GM12878 (cell line): Measurements from ENCODE around the gene UGT1A6. TPM values are rescaled to one million over a fixed set of nuclear protein-coding genes. Genes with fewer than 3 reads are reported as not detected.

ENCODE experiments used
- ATAC-seq: fragments of 200-7000 bp; cut with Tn5 transposase; 3 replicates; pipeline ENCODE4 v1.9.1; 2020; ENCODE audit warnings: mild to moderate bottlenecking, moderate library complexity
- BruUV-seq: library from RNA; stranded (reverse); fragments of 400-500 nt; replicated peaks from 2 replicates; lab custom pipeline; 2021; lab: Mats Ljungman, UMichigan
- CTCF ChIA-PET: fragments of 300-600 bp; sonication (Branson Sonifier 250); formaldehyde crosslinking; extraction: SDS; loops from one replicate; lab custom pipeline; 2021; ENCODE audit warnings: inconsistent platforms; lab: Yijun Ruan, JAX
- POLR2A ChIA-PET: fragments of 350-600 bp; formaldehyde crosslinking; extraction: SDS; loops from one replicate; lab custom pipeline; 2021; ENCODE audit warnings: inconsistent platforms; lab: Charles Lee
- RAD21 ChIA-PET: fragments of 300-600 bp; sonication (Branson Sonifier 250); formaldehyde crosslinking; loops from one replicate; lab custom pipeline; 2023; ENCODE audit warnings: antibody characterized with exemption; ENCODE audit not compliant: unreplicated experiment; lab: Charles Lee
- SMC1A ChIA-PET: fragments of 300-600 bp; sonication (Branson Sonifier 250); formaldehyde crosslinking; loops from one replicate; lab custom pipeline; 2023; ENCODE audit not compliant: unreplicated experiment, uncharacterized antibody; lab: Charles Lee
- DNase-seq: peaks from one replicate; pipeline ENCODE4 v3.0.0-alpha.2; 2011; ENCODE audit warnings: low read depth, low spot score
- FAIRE-seq: peaks from 3 replicates; lab custom pipeline; 2011; peaks lifted over from hg19 to GRCh38; lab: Jason Lieb, UNC
- H2AFZ ChIP-seq: 2 replicates; pipeline ENCODE4 v1.6.0; 2011; ENCODE audit warnings: low read depth, low read length, control low read depth; ENCODE audit not compliant: control insufficient read depth
- H3K27ac ChIP-seq: 2 replicates; pipeline ENCODE4 v1.5.1; 2011; ENCODE audit warnings: control low read depth; ENCODE audit not compliant: control insufficient read depth, insufficient read depth
- H3K27me3 ChIP-seq, 2 experiments: replicated peaks in 1 of 2; 2 replicates each; pipeline versions ENCODE4 v1.6.0 to v1.6.1; 2011; ENCODE audit warnings: low read length in 1 of 2; ENCODE audit not compliant: control insufficient read depth in 2 of 2, insufficient read depth in 2 of 2
- H3K36me3 ChIP-seq, 2 experiments: 2 replicates each; pipeline ENCODE4 v1.5.1; 2011; ENCODE audit warnings: low read length in 1 of 2; ENCODE audit not compliant: control insufficient read depth in 2 of 2, insufficient read depth in 2 of 2
- H3K4me1 ChIP-seq: 2 replicates; pipeline ENCODE4 v1.6.1; 2011; ENCODE audit warnings: mild to moderate bottlenecking, low read length, moderate library complexity, mixed read lengths; ENCODE audit not compliant: control insufficient read depth, insufficient read depth
- H3K4me2 ChIP-seq: 2 replicates; pipeline ENCODE4 v1.6.0; 2011; ENCODE audit warnings: control low read depth; ENCODE audit not compliant: control insufficient read depth, insufficient read depth
- H3K4me3 ChIP-seq: fragments of 200-600 bp; sonication (generic); 2 replicates; pipeline ENCODE4 v1.5.1; 2016
- H3K79me2 ChIP-seq: 2 replicates; pipeline ENCODE4 v1.6.0; 2011; ENCODE audit warnings: low read length; ENCODE audit not compliant: control insufficient read depth, insufficient read depth
- H3K9ac ChIP-seq: 2 replicates; pipeline ENCODE4 v1.8.0; 2011; ENCODE audit warnings: low read length, control low read depth, mixed read lengths; ENCODE audit not compliant: control insufficient read depth, insufficient read depth
- H3K9me3 ChIP-seq: replicated peaks from 3 replicates; pipeline ENCODE4 v1.5.1; 2011; ENCODE audit warnings: mild to moderate bottlenecking, low read length; ENCODE audit not compliant: control insufficient read depth, insufficient read depth
- H4K20me1 ChIP-seq: 2 replicates; pipeline ENCODE4 v1.6.0; 2011; ENCODE audit not compliant: control insufficient read depth, insufficient read depth
- CBFB ChIP-seq: IDR thresholded peaks from 2 replicates; pipeline ENCODE4 v1.6.1; 2016; ENCODE audit warnings: antibody characterized with exemption, low read depth
- EP300 ChIP-seq, 2 experiments: fragments of 150-350 bp in 1 of 2; IDR thresholded peaks; 2 replicates each; pipeline ENCODE4 v1.6.1; 2011 to 2012; ENCODE audit warnings: low read depth in 2 of 2, low read length in 2 of 2, borderline replicate concordance in 1 of 2, improper control_type of control experiment in 1 of 2, inconsistent platforms in 1 of 2; ENCODE audit not compliant: control insufficient read depth in 1 of 2
- HCFC1 ChIP-seq: fragments of 150-350 bp; IDR thresholded peaks from 2 replicates; pipeline ENCODE4 v1.6.1; 2014; ENCODE audit warnings: low read length
- MYC ChIP-seq: IDR thresholded peaks from 2 replicates; pipeline ENCODE4 v1.6.1; 2011; ENCODE audit warnings: mild to moderate bottlenecking, low read length, moderate library complexity, inconsistent platforms; ENCODE audit not compliant: insufficient read depth, insufficient replicate concordance, insufficient read length, severe bottlenecking
- REST ChIP-seq: IDR thresholded peaks from 2 replicates; pipeline ENCODE4 v1.6.1; 2012; ENCODE audit warnings: mild to moderate bottlenecking, low read depth, low read length
- SIN3A ChIP-seq: IDR thresholded peaks from 2 replicates; pipeline ENCODE4 v1.6.1; 2012; ENCODE audit warnings: low read depth, low read length, improper control_type of control experiment
- TCF3 ChIP-seq: IDR thresholded peaks from 2 replicates; pipeline ENCODE4 v1.6.1; 2012; ENCODE audit warnings: low read depth, mild to moderate bottlenecking, low read length, borderline replicate concordance; ENCODE audit not compliant: insufficient read depth
- YBX1 ChIP-seq: fragments of 450-650 bp; IDR thresholded peaks from 2 replicates; pipeline ENCODE4 v1.6.1; 2016; ENCODE audit warnings: antibody characterized with exemption
- WGBS: methylation state at CpG from one replicate; pipeline ENCODE4 v1.1.6; 2016; ENCODE audit warnings: low lambda C conversion rate; ENCODE audit not compliant: insufficient replicate concordance, insufficient coverage; ENCODE audit errors: missing lambda C conversion rate; 5-methylcytosine and 5-hydroxymethylcytosine counted together
- in situ Hi-C: fragments of 300-500 bp; cut with MboI; formaldehyde crosslinking; loops from 9 replicates; pipeline ENCODE4 v1.14.3; 2018; ENCODE audit warnings: mixed read lengths
- intact Hi-C: fragments of 100-400 bp; cut with micrococcal nuclease; formaldehyde crosslinking; loops from one replicate; pipeline ENCODE4 v1.14.2; 2022; ENCODE audit not compliant: unreplicated experiment
- polyA plus RNA-seq, 11 experiments: library from polyadenylated mRNA; depleted of rRNA in 4 of 11; unstranded in 6 of 11; stranded (reverse) in 5 of 11; fragments of >200 nt; fragmentation: Nextera tagmentation in 4 of 11; fragmentation: Illumina TruSeq in 1 of 11; extraction: Ambion mirVana in 4 of 11; extraction: Trizol in 1 of 11; gene quantifications; 1 replicate in 1 of 11; 2 replicates in 10 of 11; pipeline versions ENCODE4 v1.2.1 to v1.2.3, GENCODE V29; 2011 to 2016; ENCODE audit warnings: inconsistent platforms in 2 of 11, missing spikeins in 2 of 11, low read depth in 1 of 11
- total RNA-seq, 4 experiments: library from RNA; depleted of rRNA in 3 of 4; stranded (reverse); fragments of >200 nt in 3 of 4; fragmentation: Illumina TruSeq in 1 of 4; extraction: Trizol in 1 of 4; gene quantifications; 2 replicates each; pipeline versions ENCODE4 v1.2.1 to v1.2.3, GENCODE V29; 2013 to 2021

Gene UGT1A6
- total and polyA plus RNA-seq, 10 of the 15 experiments (the other 5 are each of a cell fraction or from before 2014, with no cell fraction given) = not detected

- TF ChIP-seq HCFC1 (no peak), CBFB (no peak), YBX1 (no peak), SIN3A (no peak), EP300 (IDR thresholded peaks at IDR 0.05; ENCODE audit: borderline replicate concordance in 1 of 2, control insufficient read depth in 1 of 2, low read depth in 2 of 2, low read length in 2 of 2) (no peak), TCF3 (no peak), REST (no peak), MYC (no peak)
- WGBS = 0% methylated on average over 1 of the region's 1 CpG
- RAD21 ChIA-PET = interaction anchor here (0.9 to 1.3 kb wide), 2 partner anchors 264 to 794 kb away, joined by 3 to 4 read pairs; no protein-coding TSS in a partner anchor
- no peaks in the 10 kb centered on the region for H3K4me1 ChIP-seq
- peaks cover 0 to 4% of the 10 kb centered on the region in 2 experiments; a peak in 1 of 4 replicates for H3K27me3 ChIP-seq
- POLR2A ChIA-PET = no interaction called here
- no peak overlapping the region for H3K27ac ChIP-seq
- DNase-seq (no peak), ATAC-seq (no peak), FAIRE-seq (no peak)
- no peak overlapping the region for H3K4me2 ChIP-seq
- no peak overlapping the region for H2AFZ ChIP-seq
- in situ Hi-C loops (no loop called here), intact Hi-C loops (no loop called here)
- CTCF ChIA-PET = interaction anchor here (1.1 to 1.3 kb wide), 2 partner anchors 10 to 301 kb away, joined by 3 read pairs; no protein-coding TSS in a partner anchor
- BruUV-seq = no TSS peak
- no peaks in the 10 kb centered on the region; the same call in 1 of the 3 replicates for H3K9me3 ChIP-seq
- SMC1A ChIA-PET = interaction anchor here (1.2 kb wide), 1 partner anchor 19 kb away, joined by 3 read pairs; no protein-coding TSS in a partner anchor
- H3K36me3 ChIP-seq = no peaks in the 10 kb centered on the region
- H3K79me2 ChIP-seq = no peaks in the 10 kb centered on the region
- no peak overlapping the region for H3K4me3 ChIP-seq
- H3K9ac ChIP-seq = no peak overlapping the region
- no peaks in the 10 kb centered on the region for H4K20me1 ChIP-seq
These were observed 14.0 kb downstream of the UGT1A6 start for GRCh38 chr2:233706720-233707119.
